Vagina (tissue), 2 donors: ENCODE measurements around the gene SEMA4G. TPM values are rescaled to one million over a fixed set of nuclear protein-coding genes. Genes with fewer than 3 reads are reported as not detected.

Source experiments
- DNase-seq, 2 donors: peaks; one replicate each; pipeline ENCODE4 v3.0.0-alpha.2; 2017; ENCODE audit errors: extremely low spot score in 2 of 2
- H3K27ac ChIP-seq: fragments of 200-600 bp; sonication (generic); one replicate; pipeline ENCODE4 v1.5.1; 2019
- H3K27me3 ChIP-seq: fragments of 200-600 bp; sonication (generic); one replicate; pipeline ENCODE4 v1.5.1; 2019
- H3K36me3 ChIP-seq, 2 donors: fragments of 200-600 bp; sonication (generic); one replicate each; pipeline ENCODE4 v1.5.1; 2017 to 2019
- H3K4me1 ChIP-seq: fragments of 200-600 bp; sonication (generic); one replicate; pipeline ENCODE4 v1.5.1; 2019
- H3K4me3 ChIP-seq, 2 donors: fragments of 200-600 bp; sonication (generic); 1 replicate in 1 of 2; 2 replicates in 1 of 2; pipeline ENCODE4 v1.5.1; 2016 to 2019
- H3K9me3 ChIP-seq: fragments of 200-600 bp; sonication (generic); one replicate; pipeline ENCODE4 v1.5.1; 2019
- CTCF ChIP-seq, 3 experiments: fragments of 450-650 bp in 2 of 3; fragments of 200-600 bp in 1 of 3; sonication (generic) in 1 of 3; IDR thresholded peaks; one replicate each; pipeline ENCODE4 v1.5.1; 2017 to 2019; ENCODE audit warnings: antibody characterized with exemption in 3 of 3, mild to moderate bottlenecking in 2 of 3, moderate library complexity in 2 of 3
- POLR2A ChIP-seq, 2 donors: fragments of 450-650 bp; IDR thresholded peaks; one replicate each; pipeline ENCODE4 v1.6.1; 2017; ENCODE audit warnings: antibody characterized with exemption in 2 of 2, mild to moderate bottlenecking in 2 of 2, moderate library complexity in 2 of 2
- POLR2AphosphoS5 ChIP-seq, 2 donors: sonication (generic); formaldehyde crosslinking; IDR thresholded peaks; one replicate each; pipeline ENCODE4 v1.9.0; 2017; ENCODE audit warnings: antibody characterized with exemption in 2 of 2, mild to moderate bottlenecking in 2 of 2, low read depth in 1 of 2; ENCODE audit not compliant: insufficient read depth in 1 of 2
- intact Hi-C: fragments of 100-400 bp; cut with DNase I; formaldehyde crosslinking; loops from one replicate; pipeline ENCODE4 v1.15.1; 2023
- total RNA-seq: library from RNA; depleted of rRNA; stranded (reverse); fragments of >200 nt; gene quantifications from one replicate; pipeline ENCODE4 v1.2.3, GENCODE V29; 2016

The SEMA4G gene
- total RNA-seq, 1 donor from 2014 or later, result 6.4 TPM

- no peak overlapping the region for H3K27ac ChIP-seq
- H3K4me3 ChIP-seq, result no peak overlapping the region
- H3K36me3 ChIP-seq, result peaks cover 0 to 24% of the 10 kb centered on the region in 2 donors
- no peak for TF ChIP-seq CTCF (IDR thresholded peaks at IDR 0.05)
- TF ChIP-seq POLR2A (IDR thresholded peaks at IDR 0.05), result no peak
- no peak for TF ChIP-seq POLR2AphosphoS5 (IDR thresholded peaks at IDR 0.05; ENCODE audit: insufficient read depth in 1 of 2, low read depth in 1 of 2)
- H3K4me1 ChIP-seq, result peaks cover 15% of the 10 kb centered on the region
- intact Hi-C loops, result no loop called here
- no peak for DNase-seq
- H3K9me3 ChIP-seq, result no peaks in the 10 kb centered on the region
- H3K27me3 ChIP-seq, result no peaks in the 10 kb centered on the region
Observed at GRCh38 chr10:100966887-100967286, 2.4 kb upstream of the SEMA4G start.

- H3K9me3 ChIP-seq, result no peaks in the 10 kb centered on the region
- TF ChIP-seq POLR2A (IDR thresholded peaks at IDR 0.05), result no peak
- no peak for TF ChIP-seq POLR2AphosphoS5 (IDR thresholded peaks at IDR 0.05; ENCODE audit: insufficient read depth in 1 of 2, low read depth in 1 of 2)
- TF ChIP-seq CTCF (IDR thresholded peaks at IDR 0.05), result no peak
- intact Hi-C loops, result no loop called here
- no peak for DNase-seq
- H3K4me1 ChIP-seq, result peaks cover 15% of the 10 kb centered on the region
- no peaks in the 10 kb centered on the region for H3K27me3 ChIP-seq
- H3K4me3 ChIP-seq, result no peak overlapping the region
- no peak overlapping the region for H3K27ac ChIP-seq
- H3K36me3 ChIP-seq, result peaks cover 0 to 20% of the 10 kb centered on the region in 2 donors
Observed at GRCh38 chr10:100967332-100967731, 2.0 kb upstream of the SEMA4G start.

- Histone ChIP-seq H3K27me3 (no peaks in the 10 kb centered on the region), H3K27ac (no peak overlapping the region), H3K4me1 (peaks cover 15% of the 10 kb centered on the region), H3K36me3 (peaks cover 0 to 11% of the 10 kb centered on the region in 2 donors), H3K9me3 (no peaks in the 10 kb centered on the region), H3K4me3 (no peak overlapping the region)
- DNase-seq, result no peak
- no peak for TF ChIP-seq CTCF (IDR thresholded peaks at IDR 0.05)
- no peak for TF ChIP-seq POLR2A (IDR thresholded peaks at IDR 0.05)
- TF ChIP-seq POLR2AphosphoS5 (IDR thresholded peaks at IDR 0.05; ENCODE audit: insufficient read depth in 1 of 2, low read depth in 1 of 2), result no peak
- intact Hi-C loops, result no loop called here
Observed at GRCh38 chr10:100968062-100968736, 1.1 kb upstream of the SEMA4G start.

GRCh38 chr10:100968863-100969186 is 479 bp upstream of the SEMA4G start:
- DNase-seq, result no peak
- no peak for TF ChIP-seq POLR2A (IDR thresholded peaks at IDR 0.05)
- TF ChIP-seq POLR2AphosphoS5 (IDR thresholded peaks at IDR 0.05; ENCODE audit: insufficient read depth in 1 of 2, low read depth in 1 of 2), result no peak
- no peak for TF ChIP-seq CTCF (IDR thresholded peaks at IDR 0.05)
- Histone ChIP-seq H3K9me3 (no peaks in the 10 kb centered on the region), H3K36me3 (peaks cover 0 to 9% of the 10 kb centered on the region in 2 donors), H3K4me1 (peaks cover 15% of the 10 kb centered on the region), H3K27ac (no peak overlapping the region), H3K4me3 (peak overlapping the region; percentile 60 to 72), H3K27me3 (no peaks in the 10 kb centered on the region)
- intact Hi-C loops, result no loop called here

- no peak for DNase-seq
- Histone ChIP-seq H3K27me3 (no peaks in the 10 kb centered on the region), H3K27ac (no peak overlapping the region), H3K4me3 (peak overlapping the region; percentile 60 to 72), H3K9me3 (no peaks in the 10 kb centered on the region), H3K36me3 (peaks cover 0 to 8% of the 10 kb centered on the region in 2 donors), H3K4me1 (peaks cover 15% of the 10 kb centered on the region)
- TF ChIP-seq POLR2A (IDR thresholded peaks at IDR 0.05), result no peak
- TF ChIP-seq POLR2AphosphoS5 (IDR thresholded peaks at IDR 0.05; ENCODE audit: insufficient read depth in 1 of 2, low read depth in 1 of 2), result no peak
- no peak for TF ChIP-seq CTCF (IDR thresholded peaks at IDR 0.05)
- intact Hi-C loops, result no loop called here
Observed at GRCh38 chr10:100970076-100970913, 991 bp downstream of the SEMA4G start.
